Midbrain (tissue), 1 donor: ENCODE results near the gene GFRA3.

Experiments used
- DNase-seq: peaks from one replicate; lab custom pipeline; 2025; lab: John Stamatoyannopoulos, UW

Gene GFRA3

DNA sequence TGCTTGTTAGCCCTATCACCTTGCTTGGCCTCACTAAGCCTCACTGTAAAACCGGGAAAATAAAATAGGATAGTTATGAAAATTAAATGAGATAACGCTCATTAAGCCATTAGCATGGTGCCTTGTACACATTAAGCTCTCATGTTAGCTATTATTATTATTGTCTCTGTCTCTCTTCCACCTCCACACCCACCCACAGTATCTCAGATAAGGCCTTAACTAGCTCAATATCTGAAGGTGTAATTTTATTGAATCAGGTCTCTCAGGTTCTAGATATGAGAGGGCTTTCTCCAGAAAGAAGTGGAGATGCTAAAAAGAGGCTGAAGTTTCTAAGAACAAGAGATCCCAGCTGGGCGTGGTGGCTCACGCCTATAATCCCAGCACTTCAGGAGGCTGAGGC lies 27.6 kb downstream of the GFRA3 start:
- no peak for DNase-seq

DNA sequence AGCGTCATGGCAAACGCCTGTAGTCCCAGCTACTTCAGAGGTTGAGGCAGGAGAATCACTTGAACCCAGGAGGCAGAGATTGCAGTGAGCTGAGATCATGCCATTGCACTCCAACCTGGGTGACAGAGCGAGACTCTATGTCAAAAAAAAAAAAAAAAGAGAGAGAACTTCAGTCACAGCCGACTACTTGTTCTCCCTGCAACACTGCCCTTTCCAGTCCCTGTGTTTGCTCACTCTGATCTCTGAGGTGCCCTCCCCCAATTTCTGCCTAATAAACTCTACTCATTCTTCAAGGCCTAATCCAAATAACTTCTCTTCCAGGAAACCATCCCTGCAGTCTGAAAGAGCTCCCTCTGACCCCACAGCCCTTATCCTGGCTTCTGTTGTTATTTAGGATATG lies 28.1 kb downstream of the GFRA3 start:
- no peak for DNase-seq

DNA sequence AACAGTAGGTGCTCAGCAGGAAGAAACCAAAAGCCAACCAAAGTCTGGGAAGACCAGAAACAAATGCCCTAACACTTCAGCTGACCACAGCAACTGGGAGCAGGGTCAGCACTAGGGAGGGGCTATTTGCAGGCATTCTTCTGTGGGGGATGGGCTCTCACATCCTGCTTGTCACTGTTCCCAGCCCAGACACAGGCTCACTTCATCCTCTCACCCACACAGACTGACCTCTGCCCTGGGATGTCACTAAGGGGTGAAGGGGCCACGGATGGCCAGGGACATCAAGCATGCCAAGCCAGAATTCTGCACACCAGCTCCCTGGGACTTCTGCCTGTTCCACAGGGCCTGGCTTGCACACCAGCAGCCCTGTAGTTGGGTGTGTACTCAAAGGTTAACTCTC lies 28.7 kb downstream of the GFRA3 start:
- no peak for DNase-seq

DNA sequence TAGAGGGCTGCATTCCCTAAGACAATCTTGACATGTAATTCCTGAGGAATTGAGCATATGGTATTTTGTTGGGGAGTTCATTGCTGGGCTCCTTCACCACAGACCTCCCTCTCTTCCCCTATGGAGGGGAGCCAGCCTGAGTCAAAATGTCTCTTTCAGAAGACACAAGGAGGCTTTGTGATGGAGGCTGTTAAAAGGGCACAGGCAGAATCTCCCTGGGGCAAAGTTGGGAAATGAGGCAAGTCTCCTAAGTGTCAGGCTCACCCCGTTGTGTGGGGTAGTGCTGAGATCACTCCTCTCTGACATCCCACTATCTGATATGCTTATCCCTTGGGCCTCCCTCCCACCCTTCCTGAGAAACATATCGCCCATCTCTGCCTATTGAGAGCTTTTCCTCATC lies 30.6 kb downstream of the GFRA3 start:
- DNase-seq = no peak

DNA sequence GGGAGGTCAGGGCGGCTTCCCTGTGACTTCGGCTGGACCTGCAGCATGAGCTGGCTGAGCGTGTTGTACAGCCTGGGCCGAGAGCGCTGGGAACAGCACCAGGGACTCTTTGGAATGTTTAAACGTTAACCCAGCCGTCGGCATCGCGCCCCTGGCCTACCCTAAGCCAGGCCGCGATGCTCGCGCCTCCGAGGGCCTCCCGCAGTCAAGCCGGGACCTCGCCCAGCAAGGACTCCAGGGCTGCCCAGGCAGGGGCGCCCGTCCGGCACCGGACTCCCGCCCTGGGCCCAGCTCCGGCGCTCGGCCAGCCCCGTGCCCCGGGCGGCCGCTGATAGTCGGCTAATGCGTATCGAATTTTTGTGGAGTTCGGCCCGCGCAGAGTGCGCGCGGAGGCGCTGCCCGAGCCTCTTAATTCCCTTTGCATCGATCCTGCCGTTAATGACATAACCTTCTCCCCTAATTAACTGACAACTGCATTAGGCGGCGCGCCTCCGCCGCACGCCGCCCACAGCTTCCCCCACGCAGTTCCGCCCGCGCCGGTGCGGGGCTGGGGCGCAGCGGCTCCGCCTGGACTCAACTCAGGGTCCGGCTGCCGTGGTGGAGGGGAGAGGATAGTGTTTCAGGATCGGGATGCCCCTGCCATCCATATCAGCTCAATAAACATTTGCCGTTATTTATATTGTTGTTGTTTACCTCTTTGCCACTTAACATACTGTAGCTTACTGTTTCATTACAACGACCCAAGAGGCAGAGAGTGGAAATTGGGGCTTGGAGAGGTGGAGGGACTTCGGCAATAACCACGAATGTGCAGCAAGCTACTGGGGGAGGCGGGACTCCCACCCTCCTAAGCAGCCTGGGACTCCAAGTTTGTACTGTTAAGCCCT lies 32.5 kb downstream of the GFRA3 start:
- DNase-seq = peak; percentile 4

DNA sequence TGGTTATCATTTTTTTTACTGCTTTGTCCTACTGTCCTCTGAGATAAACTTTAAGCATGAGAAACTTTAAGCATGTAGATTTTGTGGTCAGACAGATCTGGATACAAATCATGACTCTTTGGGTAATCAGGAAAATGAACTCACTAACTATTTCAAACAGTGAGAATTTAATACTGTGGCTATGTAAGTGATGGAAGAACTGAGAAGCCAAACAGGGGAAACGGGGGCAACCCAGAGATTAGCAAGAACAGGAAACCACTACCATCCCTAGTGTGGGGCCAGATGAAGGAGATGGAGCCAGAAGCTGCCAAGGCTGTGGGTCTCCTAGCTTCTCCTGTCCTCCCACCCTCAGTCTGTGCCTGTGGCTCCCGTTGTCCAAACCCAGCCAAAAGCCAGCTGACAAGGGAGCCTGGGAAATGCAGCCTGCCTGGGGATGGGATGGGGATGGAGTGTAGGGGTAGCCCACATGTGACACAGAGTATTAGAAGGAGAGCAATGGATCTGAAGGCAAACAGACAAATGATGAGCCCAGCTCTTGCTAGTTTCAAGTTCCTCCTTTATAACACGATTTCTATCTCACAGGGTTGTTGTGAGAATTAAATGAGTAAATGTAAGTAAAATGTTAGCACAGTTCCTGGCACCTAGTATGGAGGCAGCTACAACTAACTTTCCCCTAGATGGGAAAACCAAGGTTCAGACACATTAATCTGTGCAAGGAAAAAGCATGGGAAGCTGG lies 33.6 kb downstream of the GFRA3 start:
- no peak for DNase-seq

DNA sequence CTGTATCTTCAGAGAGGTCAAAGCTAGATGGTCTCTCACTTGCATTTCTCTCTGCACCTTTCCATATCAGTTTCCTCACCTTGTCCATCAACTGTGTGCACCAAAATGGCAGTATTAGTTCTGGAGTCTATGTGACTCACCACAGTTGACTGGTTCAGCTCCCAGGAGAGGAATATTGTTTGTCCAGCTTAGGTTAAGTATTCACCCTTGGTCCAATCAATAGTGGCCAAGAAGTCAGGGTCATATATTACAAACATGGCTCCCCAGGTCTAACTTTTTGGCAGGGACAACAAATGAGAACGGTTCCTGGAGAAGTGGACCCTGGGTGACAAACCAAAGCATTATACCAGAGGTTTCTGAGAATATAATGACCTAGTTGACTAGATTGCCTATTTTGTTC lies 36.4 kb downstream of the GFRA3 start:
- no peak for DNase-seq

DNA sequence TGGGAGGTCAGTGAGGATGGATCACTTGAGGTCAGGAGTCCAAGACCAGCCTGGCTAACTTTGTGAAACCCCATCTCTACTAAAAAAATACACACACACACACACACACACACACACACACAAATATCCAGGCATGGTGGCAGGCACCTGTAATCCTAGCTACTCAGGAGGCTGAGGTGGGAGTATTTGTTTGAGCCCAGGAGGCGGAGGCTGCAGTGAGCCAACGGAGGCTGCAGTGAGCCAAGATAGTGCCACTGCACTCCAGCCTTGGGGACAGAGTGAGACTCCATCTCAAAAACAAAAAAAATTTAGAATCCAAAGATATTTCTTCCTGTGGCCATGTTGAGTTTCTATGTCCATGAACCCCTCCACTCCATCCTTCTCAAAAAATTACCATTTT lies 39.8 kb downstream of the GFRA3 start:
- DNase-seq = no peak

DNA sequence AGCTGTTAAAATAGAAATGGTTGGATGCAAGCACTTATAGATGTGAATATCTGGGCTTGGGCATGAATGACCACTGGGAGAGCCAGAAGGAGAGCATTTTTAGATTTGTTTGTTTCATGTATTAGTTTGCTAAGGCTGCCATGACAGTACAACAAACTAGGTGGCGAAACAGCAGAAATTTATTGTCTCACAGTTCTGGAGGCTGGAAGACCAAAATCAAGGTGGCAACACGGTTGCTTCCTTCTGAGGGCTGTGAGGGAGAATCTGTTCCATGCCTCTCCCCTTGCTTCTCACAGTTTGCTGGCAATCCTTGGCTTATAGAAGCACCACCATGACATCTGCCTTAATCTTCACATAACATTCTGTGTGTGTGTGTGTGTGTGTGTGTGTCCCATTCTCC lies 41.1 kb downstream of the GFRA3 start:
- no peak for DNase-seq

DNA sequence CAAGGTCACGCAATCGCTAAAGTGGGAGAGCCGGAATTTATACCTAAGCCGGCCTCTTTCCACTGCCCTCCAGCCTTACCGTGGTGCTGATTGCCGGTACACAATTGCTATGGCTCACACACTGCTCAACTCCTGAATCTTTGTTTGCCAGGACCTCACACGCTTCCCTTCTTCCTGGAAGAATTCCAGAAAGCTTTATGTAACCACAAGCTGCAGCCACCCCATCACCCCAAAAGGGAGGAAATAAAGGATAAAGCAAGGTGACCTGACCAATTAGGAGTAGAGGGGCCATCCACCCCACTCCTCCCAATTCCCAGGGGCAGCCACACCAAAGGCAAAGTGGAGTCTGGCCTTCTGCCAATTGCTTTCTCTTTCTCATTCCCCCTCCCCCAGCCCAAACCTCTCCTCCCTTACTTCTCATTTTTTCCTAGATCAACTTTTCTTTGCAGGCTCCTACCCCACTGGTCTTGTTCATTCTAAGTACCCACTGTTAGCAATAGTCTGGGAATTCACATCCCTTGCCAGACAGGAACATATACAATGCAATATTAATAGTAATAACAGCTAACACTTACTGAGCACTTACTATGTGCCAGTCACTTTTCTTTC lies 43.3 kb downstream of the GFRA3 start:
- no peak for DNase-seq

DNA sequence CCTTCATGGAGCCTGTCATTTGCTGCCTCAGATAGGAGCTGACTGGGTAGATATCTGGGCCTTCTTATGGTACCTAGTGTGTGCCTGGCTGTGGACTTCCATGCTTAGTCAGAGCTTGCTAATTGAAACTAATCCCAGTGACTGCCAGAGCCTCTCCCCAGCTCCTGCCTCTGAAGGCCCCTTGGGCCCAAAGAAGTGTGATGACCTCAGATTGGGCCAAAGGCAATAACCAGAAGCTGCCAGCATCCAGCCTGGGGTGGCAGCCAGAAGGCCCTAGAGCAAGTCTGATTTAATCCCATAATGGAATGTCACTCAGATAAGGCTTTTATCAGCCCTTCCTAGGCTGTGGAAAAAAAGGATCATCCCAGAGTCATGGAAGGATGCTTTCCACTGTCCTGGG lies 44.2 kb downstream of the GFRA3 start:
- DNase-seq = no peak

DNA sequence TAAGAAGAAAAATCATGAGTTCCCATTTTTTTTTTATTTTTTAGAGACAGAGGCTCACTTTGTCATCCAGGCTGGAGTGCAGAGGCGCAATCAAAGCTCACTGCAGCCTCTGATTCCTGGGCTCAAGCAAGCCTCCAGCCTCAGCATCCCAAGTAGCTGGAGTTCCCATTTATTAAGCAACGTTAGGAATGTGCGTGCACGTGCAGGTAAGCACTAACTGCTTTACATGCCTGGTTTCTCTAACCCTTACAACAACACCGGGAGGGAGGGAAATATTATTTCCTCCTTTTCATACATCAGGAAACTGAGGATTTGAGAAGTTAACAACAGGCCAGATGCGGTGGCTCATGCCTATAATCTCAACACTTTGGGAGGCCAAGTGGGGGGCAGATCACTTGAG lies 45.0 kb downstream of the GFRA3 start:
- DNase-seq = no peak

DNA sequence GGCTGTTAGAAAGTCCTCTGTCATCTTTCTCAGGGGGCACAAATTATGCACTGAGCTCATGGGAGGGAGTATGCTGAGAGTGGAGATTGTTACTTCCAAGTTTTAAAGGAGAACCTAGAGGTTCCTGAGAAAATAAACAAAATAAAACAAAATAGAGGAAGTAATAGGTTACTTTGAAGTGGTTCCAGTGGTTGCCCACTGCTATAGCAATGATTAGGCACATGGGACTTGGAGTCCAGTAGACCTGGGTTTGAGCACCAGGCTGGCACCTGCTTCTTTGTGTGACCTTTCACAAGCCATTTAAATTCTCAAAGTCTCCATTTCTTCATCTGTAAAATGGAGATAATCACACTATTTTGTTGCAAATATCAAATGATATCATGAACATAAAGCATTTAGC lies 47.5 kb downstream of the GFRA3 start:
- no peak for DNase-seq

DNA sequence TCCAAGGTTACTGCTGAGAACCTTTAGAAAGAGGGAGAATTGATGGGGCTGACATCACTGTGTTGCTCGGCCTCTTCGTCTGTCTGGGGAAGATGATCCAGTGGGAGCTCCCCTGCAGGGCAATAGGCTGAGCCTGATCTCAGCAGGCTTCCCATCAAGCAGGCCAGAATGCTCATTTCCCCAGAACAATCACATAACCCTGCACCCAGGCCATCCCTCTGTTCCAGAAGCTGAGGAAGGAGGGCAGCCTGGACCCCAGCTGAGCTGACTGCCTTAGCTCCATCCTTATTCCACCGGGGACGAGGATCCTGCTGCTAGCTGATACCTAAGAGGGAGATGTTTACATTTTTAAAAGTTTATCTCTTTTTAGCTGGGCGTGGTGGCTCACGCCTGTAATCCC lies 49.7 kb downstream of the GFRA3 start:
- DNase-seq = no peak

DNA sequence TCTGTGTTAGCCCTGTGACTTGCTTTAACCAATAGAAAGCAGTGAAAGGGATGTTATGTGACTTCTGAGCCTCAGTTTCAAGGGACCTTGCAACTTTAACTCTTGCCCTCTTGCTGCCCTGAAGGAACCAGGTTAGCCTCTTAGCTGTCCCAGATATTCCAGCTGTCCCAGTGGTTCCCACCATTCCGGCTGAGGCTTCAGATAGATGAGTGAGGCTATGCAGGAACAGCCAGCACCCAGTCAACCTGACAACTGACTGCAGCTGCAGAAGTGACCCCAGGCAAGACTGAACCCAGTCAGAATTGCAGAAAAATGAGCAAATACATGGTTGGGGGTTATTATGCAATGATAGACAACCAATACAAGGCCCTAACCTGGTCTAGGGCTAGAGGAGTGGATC lies 50.9 kb downstream of the GFRA3 start:
- DNase-seq = no peak

DNA sequence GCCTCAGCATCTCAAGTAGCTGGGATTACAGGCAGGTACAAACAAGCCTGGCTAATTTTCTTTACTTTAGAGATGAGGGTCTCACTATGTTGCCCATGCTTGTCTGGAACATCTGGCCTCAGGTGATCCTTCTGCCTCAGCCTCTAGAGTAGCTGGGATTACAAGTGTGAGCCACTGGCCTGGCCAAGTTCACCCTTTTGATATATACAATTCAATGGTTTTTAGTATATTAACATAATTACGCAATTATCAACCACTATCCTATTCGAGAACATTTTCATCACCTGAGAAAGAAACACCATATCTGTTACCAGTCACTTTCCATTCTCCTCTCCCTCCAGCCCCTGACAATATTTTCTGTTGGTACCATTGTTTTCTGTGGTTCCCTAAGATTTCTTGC lies 57.6 kb downstream of the GFRA3 start:
- DNase-seq = no peak

DNA sequence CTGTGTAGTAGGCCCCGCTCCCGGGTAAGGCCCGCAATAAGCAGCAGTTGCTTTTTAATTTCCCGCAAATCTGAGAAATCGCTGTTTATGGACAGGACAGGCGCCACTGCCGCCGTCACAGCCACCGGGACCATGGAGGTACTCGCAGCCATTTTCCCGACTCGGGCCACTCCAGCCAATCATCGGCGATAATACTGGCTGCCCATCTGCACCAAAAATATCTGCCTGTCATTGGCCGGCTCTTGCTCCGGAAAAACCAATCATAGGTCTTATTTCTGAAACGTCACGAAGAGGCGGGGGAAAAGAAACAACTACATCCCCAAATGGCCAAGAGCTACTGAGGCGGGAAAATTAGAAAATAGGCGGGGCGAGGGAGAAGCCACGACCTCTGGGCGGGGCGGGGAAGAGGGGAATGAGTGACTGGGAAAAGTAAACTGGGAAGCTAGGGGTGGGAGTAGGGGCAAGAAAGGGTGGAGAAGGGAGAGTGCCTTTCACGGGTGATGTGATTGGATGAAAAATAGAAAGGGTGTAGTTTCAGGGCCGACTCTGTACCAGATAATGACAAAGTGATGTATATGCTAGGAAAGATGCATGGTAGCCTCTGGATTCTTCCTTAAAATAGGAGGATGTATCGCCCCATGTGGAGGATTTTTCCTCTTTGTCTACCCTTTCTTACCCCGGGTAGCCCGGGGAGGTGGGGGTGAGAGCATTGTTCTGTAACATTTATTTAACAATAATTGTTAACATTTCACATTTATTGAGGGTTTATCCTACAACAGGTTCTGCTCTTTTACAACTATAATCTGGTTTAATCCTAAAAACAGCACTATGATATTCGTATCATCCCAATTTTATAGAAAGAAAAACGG lies 61.0 kb downstream of the GFRA3 start, which contains the start of gene CDC23:
TSS of gene CDC23 (minus strand) at position 163 of the 869 bp plus-strand sequence. CDS start at position 152, 11 bp downstream.
- DNase-seq = peak; percentile 97

DNA sequence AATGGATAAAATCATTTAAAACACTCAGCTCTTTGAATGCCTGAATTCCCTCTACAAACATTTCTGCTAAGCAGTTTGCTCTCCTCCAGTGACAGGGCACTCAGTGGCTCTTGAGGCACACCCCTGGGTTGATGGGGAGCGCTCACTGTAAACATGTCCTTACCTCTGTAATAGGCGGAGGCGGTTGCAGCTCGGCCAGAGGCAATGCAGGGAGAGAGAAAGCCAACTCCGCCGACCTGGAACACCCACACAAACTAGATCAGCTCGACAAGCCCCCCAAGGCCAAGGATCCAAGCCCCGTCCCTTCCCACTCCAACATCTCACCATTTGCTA lies 61.6 kb downstream of the GFRA3 start:
- DNase-seq = no peak

DNA sequence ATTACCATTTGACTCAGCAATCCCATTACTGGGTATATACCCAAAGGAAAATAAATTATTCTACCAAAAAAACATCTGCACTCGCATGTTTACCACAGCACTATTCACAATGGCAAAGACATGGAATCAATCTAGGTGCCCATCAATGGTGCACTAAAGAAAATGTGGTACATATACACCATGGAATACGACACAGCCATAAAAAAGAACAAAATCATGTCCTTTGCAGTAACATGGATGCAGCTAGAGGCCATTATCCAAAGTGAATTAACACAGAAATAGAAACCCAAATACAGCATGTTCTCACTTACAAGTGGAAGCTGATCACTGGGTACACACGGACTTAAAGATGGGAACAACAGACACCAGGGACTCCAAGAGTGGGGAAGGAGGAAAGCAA lies 63.4 kb downstream of the GFRA3 start:
- DNase-seq = no peak
